Subcutaneous adipose tissue (tissue), 4 donors: ENCODE measurements around the gene ELAPOR2. TPM values are rescaled to one million over a fixed set of nuclear protein-coding genes. Genes with fewer than 3 reads are reported as not detected.

Experiments used
- CTCF ChIP-seq: fragments of 450-650 bp; IDR thresholded peaks from one replicate; pipeline ENCODE4 v1.5.1; 2016; ENCODE audit warnings: low read depth, mild to moderate bottlenecking, control low read depth, antibody characterized with exemption, moderate library complexity
- total RNA-seq, 4 donors: library from RNA; depleted of rRNA; stranded (reverse); fragments of >200 nt; gene quantifications; one replicate each; pipeline ENCODE4 v1.1.0, GENCODE V29; 2016

Gene ELAPOR2
- total RNA-seq, 4 donors from 2014 or later = 20.4 to 29.5 (median 26.4) TPM

- no peak for TF ChIP-seq CTCF
These were observed 26.7 kb downstream of the ELAPOR2 start for GRCh38 chr7:87032604-87033339.

GRCh38 chr7:87029078-87029477, 30.4 kb downstream of the ELAPOR2 start:
- no peak for TF ChIP-seq CTCF

- TF ChIP-seq CTCF = no peak
These were observed 30.8 kb downstream of the ELAPOR2 start for GRCh38 chr7:87028636-87029035.

- no peak for TF ChIP-seq CTCF
These were observed 31.6 kb downstream of the ELAPOR2 start for GRCh38 chr7:87027900-87028299.

GRCh38 chr7:87021285-87021684, 38.2 kb downstream of the ELAPOR2 start:
- TF ChIP-seq CTCF = no peak

- no peak for TF ChIP-seq CTCF
These were observed 42.8 kb downstream of the ELAPOR2 start for GRCh38 chr7:87016606-87017005.

- no peak for TF ChIP-seq CTCF
These were observed 45.6 kb downstream of the ELAPOR2 start for GRCh38 chr7:87013840-87014190.
